ENCODE results near the gene SARM1. TPM values are rescaled to one million over a fixed set of nuclear protein-coding genes. Genes with fewer than 3 reads are reported as not detected.

The SARM1 gene
- polyA plus RNA-seq, 1 of the 3 experiments (the other 2 are of a cell fraction) = 17.4 TPM

DNA sequence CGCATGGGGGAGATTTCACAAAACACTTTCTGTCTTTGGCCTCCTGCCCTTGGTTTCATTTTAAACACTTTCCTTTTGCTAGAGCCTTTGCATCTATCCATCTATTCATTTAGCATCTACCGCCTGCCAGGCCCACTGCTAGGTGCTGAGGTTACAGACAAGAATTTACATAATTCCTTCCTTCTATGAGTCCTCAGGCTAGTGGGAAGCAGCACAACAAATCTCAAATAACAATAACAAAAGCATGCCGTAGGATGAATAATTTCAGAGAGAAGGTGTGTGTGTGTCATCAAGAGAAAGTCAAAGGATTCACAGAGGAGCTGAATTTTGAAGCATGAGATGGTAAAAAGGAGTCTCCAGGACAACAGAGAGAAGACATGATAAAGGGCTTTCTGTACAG lies 40.6 kb downstream of the SARM1 start:
- no peak overlapping the region for H2AFZ ChIP-seq (ENCODE audit: low read depth)
- H3K4me2 ChIP-seq = no peak overlapping the region
- H3K4me1 ChIP-seq (ENCODE audit: control insufficient read depth in 1 of 2, insufficient read depth in 2 of 2, low read depth in 1 of 2, low read length in 1 of 2) = 0 out of 4 replicates have a peak, but pooled peaks cover 0 to 6% of the 10 kb centered on the region in 2 experiments
- TF ChIP-seq, protein P1, sequence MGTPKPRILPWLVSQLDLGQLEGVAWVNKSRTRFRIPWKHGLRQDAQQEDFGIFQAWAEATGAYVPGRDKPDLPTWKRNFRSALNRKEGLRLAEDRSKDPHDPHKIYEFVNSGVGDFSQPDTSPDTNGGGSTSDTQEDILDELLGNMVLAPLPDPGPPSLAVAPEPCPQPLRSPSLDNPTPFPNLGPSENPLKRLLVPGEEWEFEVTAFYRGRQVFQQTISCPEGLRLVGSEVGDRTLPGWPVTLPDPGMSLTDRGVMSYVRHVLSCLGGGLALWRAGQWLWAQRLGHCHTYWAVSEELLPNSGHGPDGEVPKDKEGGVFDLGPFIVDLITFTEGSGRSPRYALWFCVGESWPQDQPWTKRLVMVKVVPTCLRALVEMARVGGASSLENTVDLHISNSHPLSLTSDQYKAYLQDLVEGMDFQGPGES (IDR thresholded peaks at IDR 0.05; ENCODE audit: low read depth, low read length) = no peak
- TF ChIP-seq FOXJ3 (CRISPR knock-in tag; IDR thresholded peaks at IDR 0.05) = no peak
- peaks cover 18% of the 10 kb centered on the region; the same call in 1 of the 2 replicates for H3K27me3 ChIP-seq (ENCODE audit: insufficient read depth)
- DNase-seq = no peak
- H3K9me3 ChIP-seq = no peaks in the 10 kb centered on the region
- peaks cover 8% of the 10 kb centered on the region for H3F3A ChIP-seq (replicated peaks; ENCODE audit: insufficient read depth)
- POLR2A ChIA-PET = no interaction called here
- no peak overlapping the region for H3K27ac ChIP-seq (ENCODE audit: low read depth in 2 of 2, low read length in 1 of 2)
- no peaks in the 10 kb centered on the region for H3K9me2 ChIP-seq
- no peak overlapping the region for H3K9ac ChIP-seq
- 73% methylated on average over 3 of the region's 3 CpGs for WGBS (ENCODE audit: low lambda C conversion rate)
- no peak overlapping the region for H3K4me3 ChIP-seq (ENCODE audit: low read depth in 2 of 2, low read length in 1 of 2)
- CTCF ChIA-PET = no interaction called here
- H4K20me1 ChIP-seq (ENCODE audit: insufficient read depth) = no peaks in the 10 kb centered on the region
- H3K36me3 ChIP-seq (replicated peaks in 1 of 2; ENCODE audit: control insufficient read depth in 1 of 2, insufficient read depth in 2 of 2, low read length in 1 of 2) = no peaks in the 10 kb centered on the region
- H3K79me2 ChIP-seq (ENCODE audit: insufficient read depth) = no peaks in the 10 kb centered on the region

DNA sequence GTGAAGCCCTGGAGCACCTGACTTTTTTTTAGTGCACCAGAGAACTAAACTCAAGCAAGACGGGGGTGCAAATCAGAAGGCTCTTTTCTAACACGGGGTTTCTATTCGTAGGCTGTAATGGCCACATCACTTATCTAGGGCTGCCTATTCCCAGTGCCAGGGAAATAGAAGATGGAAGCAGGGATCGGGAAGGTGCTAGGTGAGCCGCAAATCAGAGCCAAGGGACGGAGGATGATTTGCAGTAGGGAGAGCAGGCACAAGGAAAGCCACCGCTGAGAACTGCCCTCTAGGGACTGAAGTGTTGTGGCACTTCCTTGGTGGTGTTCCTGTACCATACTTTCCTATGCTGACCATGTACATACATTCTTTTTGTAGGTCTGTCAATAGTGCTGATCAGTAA lies 42.3 kb downstream of the SARM1 start:
- no peak overlapping the region for H3K27ac ChIP-seq (ENCODE audit: low read depth in 2 of 2, low read length in 1 of 2)
- TF ChIP-seq, protein P2, sequence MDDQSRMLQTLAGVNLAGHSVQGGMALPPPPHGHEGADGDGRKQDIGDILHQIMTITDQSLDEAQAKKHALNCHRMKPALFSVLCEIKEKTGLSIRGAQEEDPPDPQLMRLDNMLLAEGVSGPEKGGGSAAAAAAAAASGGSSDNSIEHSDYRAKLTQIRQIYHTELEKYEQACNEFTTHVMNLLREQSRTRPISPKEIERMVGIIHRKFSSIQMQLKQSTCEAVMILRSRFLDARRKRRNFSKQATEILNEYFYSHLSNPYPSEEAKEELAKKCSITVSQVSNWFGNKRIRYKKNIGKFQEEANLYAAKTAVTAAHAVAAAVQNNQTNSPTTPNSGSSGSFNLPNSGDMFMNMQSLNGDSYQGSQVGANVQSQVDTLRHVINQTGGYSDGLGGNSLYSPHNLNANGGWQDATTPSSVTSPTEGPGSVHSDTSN (IDR thresholded peaks at IDR 0.05) = no peak
- TF ChIP-seq GABPA (IDR thresholded peaks at IDR 0.05; ENCODE audit: low read depth) = no peak
- TF ChIP-seq, protein P3, sequence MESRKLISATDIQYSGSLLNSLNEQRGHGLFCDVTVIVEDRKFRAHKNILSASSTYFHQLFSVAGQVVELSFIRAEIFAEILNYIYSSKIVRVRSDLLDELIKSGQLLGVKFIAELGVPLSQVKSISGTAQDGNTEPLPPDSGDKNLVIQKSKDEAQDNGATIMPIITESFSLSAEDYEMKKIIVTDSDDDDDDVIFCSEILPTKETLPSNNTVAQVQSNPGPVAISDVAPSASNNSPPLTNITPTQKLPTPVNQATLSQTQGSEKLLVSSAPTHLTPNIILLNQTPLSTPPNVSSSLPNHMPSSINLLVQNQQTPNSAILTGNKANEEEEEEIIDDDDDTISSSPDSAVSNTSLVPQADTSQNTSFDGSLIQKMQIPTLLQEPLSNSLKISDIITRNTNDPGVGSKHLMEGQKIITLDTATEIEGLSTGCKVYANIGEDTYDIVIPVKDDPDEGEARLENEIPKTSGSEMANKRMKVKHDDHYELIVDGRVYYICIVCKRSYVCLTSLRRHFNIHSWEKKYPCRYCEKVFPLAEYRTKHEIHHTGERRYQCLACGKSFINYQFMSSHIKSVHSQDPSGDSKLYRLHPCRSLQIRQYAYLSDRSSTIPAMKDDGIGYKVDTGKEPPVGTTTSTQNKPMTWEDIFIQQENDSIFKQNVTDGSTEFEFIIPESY (IDR thresholded peaks at IDR 0.05; ENCODE audit: borderline replicate concordance, low read depth) = no peak
- no peak for TF ChIP-seq GATA2 (CRISPR knock-in tag; IDR thresholded peaks at IDR 0.05)
- no peak for TF ChIP-seq CHD2 (IDR thresholded peaks at IDR 0.05; ENCODE audit: low read length, partially characterized antibody)
- TF ChIP-seq EP300 (IDR thresholded peaks at IDR 0.05; ENCODE audit: borderline replicate concordance in 1 of 2, low read depth in 1 of 2, low read length in 1 of 2) = no peak
- TF ChIP-seq, protein P1 (IDR thresholded peaks at IDR 0.05; ENCODE audit: low read depth, low read length) = no peak
- no peak for TF ChIP-seq POLR2AphosphoS5 (IDR thresholded peaks at IDR 0.05; ENCODE audit: low read depth, low read length)
- TF ChIP-seq, protein P4, sequence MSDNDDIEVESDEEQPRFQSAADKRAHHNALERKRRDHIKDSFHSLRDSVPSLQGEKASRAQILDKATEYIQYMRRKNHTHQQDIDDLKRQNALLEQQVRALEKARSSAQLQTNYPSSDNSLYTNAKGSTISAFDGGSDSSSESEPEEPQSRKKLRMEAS (IDR thresholded peaks at IDR 0.05; ENCODE audit: low read depth) = no peak
- no peak overlapping the region for H3K9ac ChIP-seq
- POLR2A ChIA-PET = no interaction called here
- no peaks in the 10 kb centered on the region for H3K79me2 ChIP-seq (ENCODE audit: insufficient read depth)
- H4K20me1 ChIP-seq (ENCODE audit: insufficient read depth) = no peaks in the 10 kb centered on the region
- no peak overlapping the region for H3K4me3 ChIP-seq (ENCODE audit: low read depth in 2 of 2, low read length in 1 of 2)
- H3K4me2 ChIP-seq = no peak overlapping the region
- H3F3A ChIP-seq (replicated peaks; ENCODE audit: insufficient read depth) = peaks cover 5% of the 10 kb centered on the region
- peaks cover 18% of the 10 kb centered on the region; the same call in 1 of the 2 replicates for H3K27me3 ChIP-seq (ENCODE audit: insufficient read depth)
- no peaks in the 10 kb centered on the region for H3K36me3 ChIP-seq (replicated peaks in 1 of 2; ENCODE audit: control insufficient read depth in 1 of 2, insufficient read depth in 2 of 2, low read length in 1 of 2)
- no peaks in the 10 kb centered on the region for H3K9me3 ChIP-seq
- WGBS (ENCODE audit: low lambda C conversion rate) = 62% methylated on average over 7 of the region's 7 CpGs
- H2AFZ ChIP-seq (ENCODE audit: low read depth) = no peak overlapping the region
- no peaks in the 10 kb centered on the region for H3K9me2 ChIP-seq
- DNase-seq = no peak
- no peaks in the 10 kb centered on the region for H3K4me1 ChIP-seq (ENCODE audit: control insufficient read depth in 1 of 2, insufficient read depth in 2 of 2, low read depth in 1 of 2, low read length in 1 of 2)
- CTCF ChIA-PET = interaction anchor here (1.1 kb wide), 1 partner anchor 9 kb away, joined by 3 read pairs; no protein-coding TSS in a partner anchor
